Mucosa of gallbladder (tissue), 1 donor: Measurements from ENCODE around the gene LDHB. TPM values are rescaled to one million over a fixed set of nuclear protein-coding genes. Genes with fewer than 3 reads are reported as not detected.
"Not testable (repeated sequence)": the region's sequence is repeated elsewhere in the genome, so short reads cannot be mapped to it uniquely, and the experiment has no call there.

Source experiments
- DNase-seq: peaks from one replicate; pipeline ENCODE4 v3.0.0-alpha.2; 2020; ENCODE audit warnings: low spot score
- total RNA-seq: library from RNA; stranded (reverse); gene quantifications from one replicate; pipeline ENCODE4 v1.2.1, GENCODE V29; 2021
- donor health status: DM: no; HTN: no; CAD: no.

LDHB gene
- total RNA-seq: 563 TPM

- peak; percentile 96 for DNase-seq
These were observed at the start of gene LDHB for GRCh38 chr12:21657326-21658077. Gene LDHB (minus strand): TSS chr12:21657842. CDS start chr12:21654671, 3,171 bp downstream.

GRCh38 chr12:21704847-21705246 is 47.2 kb upstream of the LDHB start:
- no peak for DNase-seq

DNA sequence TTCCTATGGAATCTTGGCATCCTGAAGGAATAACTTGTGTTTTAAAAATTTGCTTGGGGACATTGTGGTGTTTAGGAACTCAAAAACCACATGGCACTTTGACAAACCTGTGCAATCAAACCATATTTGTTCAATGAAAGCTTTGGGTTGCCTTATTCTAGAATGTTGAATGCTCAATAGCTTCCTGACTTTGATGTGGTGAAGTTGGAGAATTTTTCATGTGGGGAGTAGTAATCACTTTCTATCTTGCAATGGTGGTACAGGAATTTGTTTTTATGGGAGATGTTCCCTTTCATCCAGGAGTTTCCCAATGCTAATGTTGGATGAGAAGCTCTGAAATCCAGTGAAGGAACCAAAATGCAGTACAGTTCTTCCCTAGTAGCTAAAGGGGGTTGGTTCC is 42.2 kb upstream of the LDHB start:
- DNase-seq: no peak

- no peak for DNase-seq
These were observed 40.4 kb upstream of the LDHB start for GRCh38 chr12:21697904-21698630.

- DNase-seq: no peak
These were observed 39.0 kb upstream of the LDHB start for GRCh38 chr12:21696625-21697024.

- no peak for DNase-seq
These were observed 38.3 kb upstream of the LDHB start for GRCh38 chr12:21695986-21696385.

- no peak for DNase-seq
These were observed 37.0 kb upstream of the LDHB start for GRCh38 chr12:21694660-21695059.

GRCh38 chr12:21691515-21691914 is 33.9 kb upstream of the LDHB start:
- DNase-seq: no peak

GRCh38 chr12:21690704-21691368 is 33.2 kb upstream of the LDHB start:
- DNase-seq: no peak

GRCh38 chr12:21683115-21683514 is 25.5 kb upstream of the LDHB start:
- DNase-seq: no peak

DNA sequence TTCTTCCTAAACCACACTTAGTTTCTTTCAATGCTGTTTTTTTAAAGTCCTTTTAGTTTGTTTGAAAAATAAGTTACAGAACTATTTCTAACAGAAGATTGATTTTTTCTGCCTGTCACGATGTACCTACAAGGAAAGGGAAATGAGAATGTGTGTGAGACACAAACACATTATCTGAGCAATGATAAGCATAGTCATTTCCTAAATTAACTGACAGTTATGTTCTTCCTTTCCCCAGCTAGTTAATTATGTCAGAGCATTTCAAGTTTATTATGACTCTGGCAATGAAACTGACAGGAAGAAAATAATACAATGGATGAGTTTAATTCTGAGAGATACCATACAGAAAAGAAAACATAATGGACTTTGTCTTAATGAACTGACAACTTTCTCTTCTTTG is 21.3 kb upstream of the LDHB start:
- no peak for DNase-seq

DNA sequence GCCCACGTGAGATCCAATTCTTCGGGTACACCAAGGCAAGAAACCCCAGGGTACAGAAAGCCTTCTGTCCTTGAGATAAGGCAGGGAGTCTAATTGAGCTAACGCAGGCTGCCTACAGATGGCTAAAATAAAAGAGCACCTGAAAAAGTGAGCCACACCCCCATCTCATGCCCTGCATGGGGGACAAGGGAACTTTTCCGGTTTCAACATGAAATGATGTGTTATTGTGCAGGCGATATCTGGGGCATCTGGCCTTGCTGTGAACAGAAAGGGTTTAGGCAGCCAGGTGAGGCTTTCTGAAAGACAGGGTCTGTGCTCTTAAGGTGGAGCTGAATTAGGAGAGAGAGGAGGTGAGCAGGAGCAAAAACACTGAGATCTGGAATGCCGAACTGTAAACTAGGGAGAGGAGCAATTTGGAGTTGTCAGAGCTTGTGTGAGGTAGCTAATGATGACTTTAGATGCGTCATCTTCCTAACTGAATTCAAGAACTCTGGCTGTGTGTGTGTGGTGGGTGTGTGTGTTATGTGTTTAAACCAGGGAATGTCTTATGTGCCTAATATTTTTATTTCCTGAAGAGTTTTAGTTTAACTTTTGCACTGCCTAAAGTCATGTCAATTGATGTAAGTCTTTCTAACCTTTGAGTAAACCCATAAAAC is 20.1 kb upstream of the LDHB start:
- DNase-seq: no peak

GRCh38 chr12:21677204-21677603 is 19.6 kb upstream of the LDHB start:
- no peak for DNase-seq

- no peak for DNase-seq
These were observed 19.1 kb upstream of the LDHB start for GRCh38 chr12:21676776-21677175.

DNA sequence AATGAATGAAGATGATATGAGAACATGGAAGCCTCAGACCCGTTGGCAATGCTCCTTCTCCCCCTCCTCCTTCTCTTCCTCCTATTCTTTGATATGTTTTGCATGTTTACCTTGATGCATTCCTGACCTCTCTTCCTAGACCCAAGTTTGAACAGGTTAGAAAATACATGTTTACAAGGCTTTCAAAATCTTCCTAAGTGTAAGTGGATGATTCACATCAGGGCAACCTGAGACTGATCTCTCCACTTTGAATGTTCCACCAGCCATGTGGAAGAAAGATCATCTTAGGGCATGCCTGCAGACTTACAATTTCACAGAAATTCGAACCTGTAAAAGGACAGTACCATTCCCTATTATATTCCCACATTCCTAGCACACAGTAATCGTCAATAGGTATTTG is 18.0 kb upstream of the LDHB start:
- no peak for DNase-seq

- DNase-seq: no peak
These were observed 17.5 kb upstream of the LDHB start for GRCh38 chr12:21675096-21675495.

DNA sequence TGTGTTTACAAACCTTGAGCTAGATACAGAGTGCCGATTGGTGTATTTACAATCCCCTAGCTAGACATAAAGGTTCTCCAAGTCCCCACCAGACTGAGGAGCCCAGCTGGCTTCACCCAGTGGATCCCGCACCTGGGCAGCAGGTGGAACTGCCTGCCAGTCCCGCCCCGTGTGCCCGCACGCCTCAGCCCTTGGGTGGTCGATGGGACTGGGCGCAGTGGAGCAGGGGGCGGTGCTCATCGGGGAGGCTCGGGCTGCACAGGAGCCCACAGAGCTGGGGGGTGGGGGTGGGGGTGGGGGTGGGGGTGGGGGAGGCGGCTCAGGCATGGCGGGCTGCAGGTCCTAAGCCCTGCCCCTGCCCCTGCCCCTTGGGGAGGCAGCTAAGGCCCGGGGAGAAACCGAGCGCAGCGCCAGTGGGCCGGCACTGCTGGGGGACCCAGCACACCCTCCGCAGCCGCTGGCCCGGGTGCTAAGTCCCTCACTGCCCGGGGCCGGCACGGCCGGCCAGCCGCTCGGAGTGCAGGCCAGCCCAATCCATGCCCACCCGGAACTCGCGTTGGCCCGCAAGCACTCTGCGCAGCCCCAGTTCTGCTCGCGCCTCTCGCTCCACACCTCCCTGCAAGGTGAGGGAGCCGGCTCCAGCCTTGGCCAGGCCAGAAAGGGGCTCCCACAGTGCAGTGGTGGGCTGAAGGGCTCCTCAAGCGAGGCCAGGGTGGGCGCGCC is 16.3 kb upstream of the LDHB start:
- not testable (repeated sequence) for DNase-seq

- DNase-seq: no peak
These were observed 14.5 kb upstream of the LDHB start for GRCh38 chr12:21672146-21672545.

- no peak for DNase-seq
These were observed 9.1 kb upstream of the LDHB start for GRCh38 chr12:21666722-21667121.

DNA sequence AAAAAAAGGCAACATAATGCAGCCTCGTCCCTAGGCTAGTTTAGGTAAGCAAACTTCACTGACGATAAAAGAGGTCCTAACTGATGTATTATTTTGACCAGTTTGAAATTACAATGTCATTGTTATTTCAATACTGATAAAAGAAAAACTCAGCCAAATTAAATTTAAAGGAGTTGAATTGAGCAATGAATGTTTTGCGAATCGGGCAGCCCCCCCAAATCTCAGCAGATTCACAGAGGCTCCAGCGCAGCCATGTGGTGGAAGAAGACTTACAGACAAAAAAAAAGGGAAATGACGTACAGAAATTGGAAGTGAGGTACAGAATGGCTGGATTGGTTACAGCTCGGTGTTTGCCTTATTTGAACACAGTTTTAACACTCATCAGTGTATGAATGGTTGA is 8.2 kb upstream of the LDHB start:
- no peak for DNase-seq

- no peak for DNase-seq
These were observed 4.6 kb upstream of the LDHB start for GRCh38 chr12:21662122-21662792.
